ENCODE results near the gene PCLO.

PCLO gene

GRCh38 chr7:82741493-82741892 lies 421.2 kb downstream of the PCLO start:
- TF ChIP-seq GATA2 (IDR thresholded peaks at IDR 0.05; ENCODE audit: low read depth, low read length) (no peak), GATA3 (IDR thresholded peaks at IDR 0.05; ENCODE audit: low read depth, low read length) (no peak)

- no peak for TF ChIP-seq GATA2 (IDR thresholded peaks at IDR 0.05; ENCODE audit: low read depth, low read length)
- no peak for TF ChIP-seq GATA3 (IDR thresholded peaks at IDR 0.05; ENCODE audit: low read depth, low read length)
These were observed 422.3 kb downstream of the PCLO start for GRCh38 chr7:82740246-82740848.

- TF ChIP-seq GATA3 (IDR thresholded peaks at IDR 0.05; ENCODE audit: low read depth, low read length) (no peak), GATA2 (IDR thresholded peaks at IDR 0.05; ENCODE audit: low read depth, low read length) (no peak)
These were observed 426.1 kb downstream of the PCLO start for GRCh38 chr7:82736633-82737032.

GRCh38 chr7:82732677-82733076 lies 430.0 kb downstream of the PCLO start:
- no peak for TF ChIP-seq GATA3 (IDR thresholded peaks at IDR 0.05; ENCODE audit: low read depth, low read length)
- TF ChIP-seq GATA2 (IDR thresholded peaks at IDR 0.05; ENCODE audit: low read depth, low read length), result no peak

- no peak for TF ChIP-seq GATA2 (IDR thresholded peaks at IDR 0.05; ENCODE audit: low read depth, low read length)
- no peak for TF ChIP-seq GATA3 (IDR thresholded peaks at IDR 0.05; ENCODE audit: low read depth, low read length)
These were observed 433.3 kb downstream of the PCLO start for GRCh38 chr7:82729172-82730030.

GRCh38 chr7:82726038-82726800 lies 436.5 kb downstream of the PCLO start:
- TF ChIP-seq GATA3 (IDR thresholded peaks at IDR 0.05; ENCODE audit: low read depth, low read length) (no peak), GATA2 (IDR thresholded peaks at IDR 0.05; ENCODE audit: low read depth, low read length) (no peak)

- TF ChIP-seq GATA3 (IDR thresholded peaks at IDR 0.05; ENCODE audit: low read depth, low read length) (no peak), GATA2 (IDR thresholded peaks at IDR 0.05; ENCODE audit: low read depth, low read length) (no peak)
These were observed 439.3 kb downstream of the PCLO start for GRCh38 chr7:82723411-82723810.

GRCh38 chr7:82722946-82723345 lies 439.7 kb downstream of the PCLO start:
- no peak for TF ChIP-seq GATA3 (IDR thresholded peaks at IDR 0.05; ENCODE audit: low read depth, low read length)

- TF ChIP-seq GATA2 (IDR thresholded peaks at IDR 0.05; ENCODE audit: low read depth, low read length) (no peak), GATA3 (IDR thresholded peaks at IDR 0.05; ENCODE audit: low read depth, low read length) (no peak)
These were observed 447.3 kb downstream of the PCLO start for GRCh38 chr7:82715344-82715743.

GRCh38 chr7:82714883-82715282 lies 447.8 kb downstream of the PCLO start:
- TF ChIP-seq GATA2 (IDR thresholded peaks at IDR 0.05; ENCODE audit: low read depth, low read length) (no peak), GATA3 (IDR thresholded peaks at IDR 0.05; ENCODE audit: low read depth, low read length) (no peak)

GRCh38 chr7:82713506-82713905 lies 449.2 kb downstream of the PCLO start:
- TF ChIP-seq GATA3 (IDR thresholded peaks at IDR 0.05; ENCODE audit: low read depth, low read length) (no peak), GATA2 (IDR thresholded peaks at IDR 0.05; ENCODE audit: low read depth, low read length) (no peak)

- TF ChIP-seq GATA2 (IDR thresholded peaks at IDR 0.05; ENCODE audit: low read depth, low read length), result no peak
- TF ChIP-seq GATA3 (IDR thresholded peaks at IDR 0.05; ENCODE audit: low read depth, low read length), result no peak
These were observed 457.0 kb downstream of the PCLO start for GRCh38 chr7:82705517-82706260.

- TF ChIP-seq GATA3 (IDR thresholded peaks at IDR 0.05; ENCODE audit: low read depth, low read length) (no peak), GATA2 (IDR thresholded peaks at IDR 0.05; ENCODE audit: low read depth, low read length) (peak; percentile 54; the same call in 1 of the 2 replicates)
These were observed 458.6 kb downstream of the PCLO start for GRCh38 chr7:82704121-82704520.

Measured in SH-SY5Y (cell line).